Renal cortex interstitium (tissue), 11 donors: ENCODE results near the gene HMCN2. TPM values are rescaled to one million over a fixed set of nuclear protein-coding genes. Genes with fewer than 3 reads are reported as not detected.

Experiments
- DNase-seq, 11 donors: peaks; one replicate each; pipeline ENCODE4 v3.0.0-alpha.2; 2013; ENCODE audit warnings: low read depth in 9 of 11, low spot score in 4 of 11; ENCODE audit errors: extremely low read depth in 1 of 11
- polyA plus RNA-seq, 3 donors: library from polyadenylated mRNA; unstranded; fragments of 120-200 nt; gene quantifications; one replicate each; pipeline ENCODE4 v1.2.1, GENCODE V29; 2013; ENCODE audit not compliant: insufficient read length in 3 of 3

The HMCN2 gene
- polyA plus RNA-seq, 3 donors = 0.76 to 1.6 (median 1.3) TPM

GRCh38 chr9:130461731-130462130 is 196.2 kb downstream of the HMCN2 start:
- no peak for DNase-seq

- no peak for DNase-seq
Measured at GRCh38 chr9:130462685-130463540, 197.4 kb downstream of the HMCN2 start.

GRCh38 chr9:130463763-130464745 is 198.5 kb downstream of the HMCN2 start:
- no peak for DNase-seq

GRCh38 chr9:130465383-130466096 is 200.0 kb downstream of the HMCN2 start:
- DNase-seq = no peak

GRCh38 chr9:130466537-130467217 is 201.1 kb downstream of the HMCN2 start:
- DNase-seq = no peak

GRCh38 chr9:130467316-130467715 is 201.8 kb downstream of the HMCN2 start:
- no peak for DNase-seq

GRCh38 chr9:130468566-130468965 is 203.0 kb downstream of the HMCN2 start:
- DNase-seq = no peak

- no peak for DNase-seq
Measured at GRCh38 chr9:130470269-130470668, 204.7 kb downstream of the HMCN2 start.

- DNase-seq = no peak
Measured at GRCh38 chr9:130470950-130471349, 205.4 kb downstream of the HMCN2 start.

- no peak for DNase-seq
Measured at GRCh38 chr9:130471411-130472183, 206.0 kb downstream of the HMCN2 start.

- DNase-seq = no peak
Measured at GRCh38 chr9:130472184-130472705, 206.7 kb downstream of the HMCN2 start.

- DNase-seq = no peak
Measured at GRCh38 chr9:130473009-130473408, 207.4 kb downstream of the HMCN2 start.

GRCh38 chr9:130473566-130473965 is 208.0 kb downstream of the HMCN2 start:
- DNase-seq = no peak

- no peak for DNase-seq
Measured at GRCh38 chr9:130474106-130474505, 208.5 kb downstream of the HMCN2 start.

GRCh38 chr9:130476151-130476730 is 210.7 kb downstream of the HMCN2 start:
- DNase-seq = no peak

- DNase-seq = no peak
Measured at GRCh38 chr9:130477564-130477963, 212.0 kb downstream of the HMCN2 start.

GRCh38 chr9:130478152-130478551 is 212.6 kb downstream of the HMCN2 start:
- no peak for DNase-seq
